H1 (cell line): ENCODE data around the gene EPS8. TPM values are rescaled to one million over a fixed set of nuclear protein-coding genes. Genes with fewer than 3 reads are reported as not detected.

ENCODE experiments used
- HDAC6 ChIP-seq: IDR thresholded peaks from one replicate; pipeline ENCODE4 v1.7.1; 2012; ENCODE audit warnings: low read depth, mild to moderate bottlenecking, inconsistent platforms, low read length, moderate library complexity
- TCF12 ChIP-seq: IDR thresholded peaks from 2 replicates; pipeline ENCODE4 v1.6.1; 2011; ENCODE audit warnings: low read depth, mild to moderate bottlenecking, low read length
- TEAD4 ChIP-seq: IDR thresholded peaks from 2 replicates; pipeline ENCODE4 v1.6.1; 2012; ENCODE audit warnings: low read depth, low read length, inconsistent platforms, mixed read lengths
- polyA plus RNA-seq, 7 experiments: library from polyadenylated mRNA; depleted of rRNA in 3 of 7; stranded (reverse) in 5 of 7; unstranded in 2 of 7; fragments of >200 nt in 5 of 7; fragments of 200-250 nt in 2 of 7; gene quantifications; 1 replicate in 5 of 7; 2 replicates in 1 of 7; 4 replicates in 1 of 7; pipeline versions ENCODE4 v1.2.1 to v1.2.3, GENCODE V29; 2011 to 2013; ENCODE audit warnings: missing spikeins in 2 of 7, mixed read lengths in 2 of 7
- total RNA-seq: library from RNA; stranded (reverse); fragmentation: NEBNext Ultra II Directional; extraction: Animal tissue kit (Norgen Biotek cat#: 25700); gene quantifications from 2 replicates; pipeline ENCODE4 v1.2.1, GENCODE V29; 2021

EPS8 gene
- total and polyA plus RNA-seq, 2 of the 8 experiments (the other 6 are each of a cell fraction or from before 2014, with no cell fraction given): 3.0 to 4.6 TPM

GRCh38 chr12:15697201-15697600 lies 92.0 kb downstream of the EPS8 start (continued):
- TF ChIP-seq TEAD4 (no peak), TCF12 (no peak), HDAC6 (no peak)
- TF ChIP-seq, all 59 proteins: peak for 0
